ENCODE results near the gene ALK.

DNA sequence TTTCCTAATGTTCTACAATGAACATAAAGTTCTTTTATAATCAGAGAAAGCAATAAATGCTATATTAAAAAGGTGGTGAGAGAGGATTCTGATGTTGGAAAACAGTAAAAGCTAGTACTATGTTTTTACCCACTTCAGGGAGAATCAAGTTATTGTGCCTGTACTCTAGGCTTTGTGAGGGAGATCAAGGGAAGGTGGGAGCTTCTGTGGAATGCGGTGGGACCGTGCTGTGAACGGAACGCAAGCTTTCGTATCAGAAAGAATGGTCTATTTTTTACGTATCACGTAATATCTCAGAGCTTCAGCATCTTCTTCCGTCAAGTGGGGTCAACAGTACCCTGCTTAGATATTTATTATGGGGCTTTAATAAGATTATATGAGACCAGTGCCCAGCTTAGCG, 613.0 kb downstream of the ALK start:
- no peak for TF ChIP-seq GATA2 (IDR thresholded peaks at IDR 0.05; ENCODE audit: low read depth, low read length)
- TF ChIP-seq GATA3 (IDR thresholded peaks at IDR 0.05; ENCODE audit: low read depth, low read length), result no peak
